ENCODE measurements around the gene AATF.

Gene AATF

DNA sequence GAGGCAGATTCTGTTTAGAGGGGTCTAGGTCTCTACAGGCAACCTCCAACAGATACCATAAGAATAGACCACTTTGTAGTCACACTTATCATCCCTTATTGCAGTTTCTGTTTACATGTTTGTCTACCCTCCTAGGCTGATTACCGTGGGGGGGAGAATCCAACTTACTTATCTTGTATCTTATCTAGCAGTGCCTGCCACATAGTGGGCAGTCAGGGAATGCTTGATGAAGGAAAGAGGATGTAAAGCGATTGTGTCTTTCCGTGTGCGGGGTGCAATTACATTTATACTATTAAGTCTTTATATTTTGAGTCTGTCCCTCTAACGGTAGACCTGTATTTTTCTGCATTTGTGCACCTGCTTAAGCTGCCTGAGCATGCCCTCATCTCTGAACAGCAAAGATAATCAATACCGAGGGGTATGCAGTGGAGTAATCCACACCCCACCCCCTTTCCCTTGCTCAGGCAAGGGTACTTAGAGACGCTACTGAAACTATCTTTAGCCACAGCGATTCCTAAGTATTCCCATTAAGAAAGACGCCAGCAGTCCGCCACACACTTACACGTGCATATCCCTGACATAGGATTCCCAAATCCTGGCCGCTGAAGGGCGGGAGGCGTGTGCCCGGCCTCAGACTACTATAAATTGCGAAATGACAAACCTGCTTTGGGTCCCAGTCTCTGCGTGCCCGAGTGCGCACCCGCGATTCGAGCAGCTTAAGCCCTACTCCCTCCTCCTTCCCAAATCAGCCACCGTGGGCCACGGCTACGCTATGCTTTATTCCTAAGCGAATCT, 635 bp upstream of the AATF start:
- no peak for DNase-seq (ENCODE audit: low spot score)
- ChIA-PET POLR2A (ENCODE audit: low non-redundant PET) (no interaction called here), CTCF (no interaction called here)
- no peak for TF ChIP-seq CTCF (conservative IDR thresholded peaks at IDR 0.05; ENCODE audit: low read depth)
- peak overlapping the region; percentile 84 for H3K27ac ChIP-seq

- TF ChIP-seq CTCF (conservative IDR thresholded peaks at IDR 0.05; ENCODE audit: low read depth) = no peak
- CTCF ChIA-PET = interaction anchor here (0.7 kb wide), 1 partner anchor 15 kb away, joined by 3 read pairs; no protein-coding TSS in a partner anchor
- no peak for DNase-seq (ENCODE audit: low spot score)
- peak overlapping the region; percentile 84 for H3K27ac ChIP-seq
- POLR2A ChIA-PET (ENCODE audit: low non-redundant PET) = no interaction called here
Measured at GRCh38 chr17:36949461-36949927, 740 bp downstream of the AATF start.

- no peak for DNase-seq (ENCODE audit: low spot score)
- H3K27ac ChIP-seq = no peak overlapping the region
Measured at GRCh38 chr17:36950027-36950426, 1.3 kb downstream of the AATF start.

GRCh38 chr17:36951084-36951789, 2.5 kb downstream of the AATF start:
- DNase-seq (ENCODE audit: low spot score) = no peak
- no peak for TF ChIP-seq CTCF (conservative IDR thresholded peaks at IDR 0.05; ENCODE audit: low read depth)
- no peak overlapping the region for H3K27ac ChIP-seq
- ChIA-PET CTCF (no interaction called here), POLR2A (ENCODE audit: low non-redundant PET) (no interaction called here)

More at GRCh38 chr17:36950027-36950426, 1.3 kb downstream of the AATF start:
- ChIA-PET CTCF (no interaction called here), POLR2A (ENCODE audit: low non-redundant PET) (no interaction called here)
- no peak for TF ChIP-seq CTCF (conservative IDR thresholded peaks at IDR 0.05; ENCODE audit: low read depth)

- ChIA-PET POLR2A (ENCODE audit: low non-redundant PET) (no interaction called here), CTCF (no interaction called here)
- no peak for TF ChIP-seq CTCF (conservative IDR thresholded peaks at IDR 0.05; ENCODE audit: low read depth)
- DNase-seq (ENCODE audit: low spot score) = no peak
- no peak overlapping the region for H3K27ac ChIP-seq
Measured at GRCh38 chr17:36971508-36971907, 22.8 kb downstream of the AATF start.

GRCh38 chr17:36972186-36972700, 23.5 kb downstream of the AATF start:
- DNase-seq (ENCODE audit: low spot score) = no peak
- CTCF ChIA-PET = interaction anchor here (0.6 to 0.7 kb wide), 2 partner anchors 23 to 47 kb away, joined by 3 to 5 read pairs; no protein-coding TSS in a partner anchor
- POLR2A ChIA-PET (ENCODE audit: low non-redundant PET) = no interaction called here
- no peak overlapping the region for H3K27ac ChIP-seq
- no peak for TF ChIP-seq CTCF (conservative IDR thresholded peaks at IDR 0.05; ENCODE audit: low read depth)
